ENCODE results near the gene GYG1.

DNA sequence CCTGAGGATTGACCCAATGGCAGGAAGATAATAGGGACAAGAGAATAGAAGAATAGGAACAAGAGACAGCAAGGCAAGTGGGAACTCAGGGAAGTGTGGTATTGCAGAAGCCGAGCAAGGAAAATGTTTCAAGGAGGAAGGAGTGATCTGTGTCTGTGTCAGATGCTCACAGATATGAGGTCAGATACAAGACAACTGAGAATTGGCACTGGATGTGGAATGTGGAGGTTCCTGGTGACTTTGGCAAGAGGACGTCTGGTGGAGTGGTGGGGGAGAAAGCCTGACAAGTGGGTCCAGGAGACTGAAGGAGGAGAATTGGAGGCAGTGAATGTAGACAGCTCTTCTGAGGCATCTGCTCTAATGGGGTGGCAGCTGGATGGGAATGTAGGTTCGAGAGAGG lies 24.1 kb downstream of the GYG1 start:
- TF ChIP-seq EZH2 (IDR thresholded peaks at IDR 0.05; ENCODE audit: borderline replicate concordance, insufficient read depth, low read depth, low read length, poor library complexity, severe bottlenecking), result no peak
- TF ChIP-seq CTCF (IDR thresholded peaks at IDR 0.05), result no peak
